GM23338 (cell line): Measurements from ENCODE around the gene SUPT3H. TPM values are rescaled to one million over a fixed set of nuclear protein-coding genes. Genes with fewer than 3 reads are reported as not detected.
"Not testable (repeated sequence)": the region's sequence is repeated elsewhere in the genome, so short reads cannot be mapped to it uniquely, and the experiment has no call there.

Experiments
- ATAC-seq: fragments of 200-7000 bp; cut with Tn5 transposase; 3 replicates; pipeline ENCODE4 v1.9.1; 2020
- DNase-seq: peaks from one replicate; pipeline ENCODE4 v3.0.0-alpha.2; 2015; ENCODE audit warnings: low spot score
- H2AFZ ChIP-seq: fragments of 200-600 bp; sonication (generic); 2 replicates; pipeline ENCODE4 v1.8.0; 2016; ENCODE audit warnings: antibody characterized with exemption, mild to moderate bottlenecking, moderate library complexity
- H3F3A ChIP-seq: fragments of 200-600 bp; sonication (generic); replicated peaks from 2 replicates; pipeline ENCODE4 v1.8.0; 2017; ENCODE audit warnings: antibody characterized with exemption, mixed run types, low read depth
- H3K27ac ChIP-seq: fragments of 200-600 bp; sonication (generic); 2 replicates; pipeline ENCODE4 v1.6.1; 2016; ENCODE audit warnings: low read depth
- H3K27me3 ChIP-seq: fragments of 200-600 bp; sonication (generic); 2 replicates; pipeline ENCODE4 v1.8.0; 2016; ENCODE audit warnings: mild to moderate bottlenecking, mixed run types, moderate library complexity; ENCODE audit not compliant: insufficient read depth
- H3K36me3 ChIP-seq: fragments of 200-600 bp; sonication (generic); 2 replicates; pipeline ENCODE4 v1.8.0; 2016; ENCODE audit warnings: mild to moderate bottlenecking; ENCODE audit not compliant: insufficient read depth
- H3K4me1 ChIP-seq: fragments of 200-600 bp; sonication (generic); 2 replicates; pipeline ENCODE4 v1.8.0; 2016; ENCODE audit warnings: mild to moderate bottlenecking, moderate library complexity; ENCODE audit not compliant: insufficient read depth
- H3K4me2 ChIP-seq: fragments of 200-600 bp; sonication (generic); 2 replicates; pipeline ENCODE4 v1.7.1; 2017; ENCODE audit warnings: mixed run types
- H3K4me3 ChIP-seq: fragments of 200-600 bp; sonication (generic); 2 replicates; pipeline ENCODE4 v1.6.1; 2016; ENCODE audit warnings: mixed run types
- H3K79me2 ChIP-seq: fragments of 200-600 bp; sonication (generic); replicated peaks from 2 replicates; pipeline ENCODE4 v1.8.0; 2017; ENCODE audit warnings: mild to moderate bottlenecking; ENCODE audit not compliant: insufficient read depth
- H3K9me2 ChIP-seq: fragments of 200-600 bp; sonication (generic); 2 replicates; pipeline ENCODE4 v1.8.0; 2017; ENCODE audit not compliant: insufficient read depth
- H4K20me1 ChIP-seq: fragments of 200-600 bp; sonication (generic); replicated peaks from 2 replicates; pipeline ENCODE4 v1.8.0; 2017; ENCODE audit warnings: mild to moderate bottlenecking; ENCODE audit not compliant: insufficient read depth
- H3K27ac Mint-ChIP-seq: 2 replicates; pipeline ENCODE4 v1.8.0; 2020; ENCODE audit warnings: inconsistent platforms, mild to moderate bottlenecking, moderate library complexity, mixed read lengths
- H3K27me3 Mint-ChIP-seq: 3 replicates; pipeline ENCODE4 v1.8.0; 2022; ENCODE audit warnings: low read depth, mild to moderate bottlenecking, moderate library complexity, mixed read lengths, inconsistent platforms; ENCODE audit not compliant: insufficient read depth, poor library complexity
- H3K36me3 Mint-ChIP-seq: 3 replicates; pipeline ENCODE4 v1.8.0; 2021; ENCODE audit warnings: low read depth, mild to moderate bottlenecking, inconsistent platforms, moderate library complexity, mixed read lengths
- H3K4me1 Mint-ChIP-seq: 3 replicates; pipeline ENCODE4 v1.8.0; 2020; ENCODE audit warnings: mild to moderate bottlenecking, inconsistent platforms, mixed read lengths
- H3K4me3 Mint-ChIP-seq: 3 replicates; pipeline ENCODE4 v1.8.0; 2021; ENCODE audit warnings: moderate library complexity, mild to moderate bottlenecking, inconsistent platforms, mixed read lengths
- H3K9me3 Mint-ChIP-seq: 3 replicates; pipeline ENCODE4 v1.8.0; 2020; ENCODE audit warnings: moderate library complexity, mild to moderate bottlenecking, inconsistent platforms, mixed read lengths
- CREB1 ChIP-seq: fragments of 250-450 bp; sonication (Bioruptor Pico); IDR thresholded peaks from 2 replicates; pipeline ENCODE4 v1.5.0; 2020; ENCODE audit warnings: low read depth, mild to moderate bottlenecking, moderate library complexity
- ETS1 ChIP-seq: IDR thresholded peaks from 2 replicates; pipeline ENCODE4 v1.6.1; 2016; ENCODE audit warnings: antibody characterized with exemption
- JUNB ChIP-seq: IDR thresholded peaks from one replicate; pipeline ENCODE4 v1.6.1; 2016; ENCODE audit warnings: antibody characterized with exemption; ENCODE audit not compliant: unreplicated experiment
- POLR2AphosphoS5 ChIP-seq: IDR thresholded peaks from 2 replicates; pipeline ENCODE4 v1.6.1; 2016; ENCODE audit warnings: antibody characterized with exemption, low read depth
- STAT1 ChIP-seq: IDR thresholded peaks from one replicate; pipeline ENCODE4 v1.6.1; 2016; ENCODE audit warnings: antibody characterized with exemption; ENCODE audit not compliant: unreplicated experiment
- ZNF462 ChIP-seq: fragments of 250-450 bp; sonication (Bioruptor Pico); IDR thresholded peaks from 2 replicates; pipeline ENCODE4 v1.5.0; 2020; ENCODE audit warnings: mild to moderate bottlenecking, moderate library complexity
- polyA plus RNA-seq: library from polyadenylated mRNA; unstranded; fragments of >200 nt; fragmentation: Nextera tagmentation; extraction: Ambion mirVana; gene quantifications from 2 replicates; pipeline ENCODE4 v1.2.1, GENCODE V29; 2016
- total RNA-seq: library from RNA; depleted of rRNA; stranded (reverse); fragments of >200 nt; shearing (Covaris generic); gene quantifications from 2 replicates; pipeline ENCODE4 v1.2.3, GENCODE V29; 2014

SUPT3H gene
- total and polyA plus RNA-seq, 2 experiments from 2014 or later: 11.4 to 30.1 TPM

- peaks cover 17% of the 10 kb centered on the region for H3K36me3 ChIP-seq
- H3K27me3 Mint-ChIP-seq, H2AFZ ChIP-seq, H3K79me2 ChIP-seq, H3K4me3 Mint-ChIP-seq, H3K27ac ChIP-seq, H3K27me3 ChIP-seq, H3K4me2 ChIP-seq, H3K4me3 ChIP-seq, H3K27ac Mint-ChIP-seq, H3K4me1 ChIP-seq, DNase-seq, H3F3A ChIP-seq, ATAC-seq, H4K20me1 ChIP-seq, H3K4me1 Mint-ChIP-seq, H3K9me2 ChIP-seq: not testable (repeated sequence)
- Mint-ChIP-seq H3K9me3 (peaks cover 42% of the 10 kb centered on the region), H3K36me3 (peaks cover 55% of the 10 kb centered on the region)
These were observed 100.0 kb downstream of the SUPT3H start for GRCh38 chr6:45277741-45278140.

- no peak overlapping the region for H3K4me2 ChIP-seq
- no peak overlapping the region for H3K27ac ChIP-seq
- H3K4me3 ChIP-seq: no peak overlapping the region
- no peak for DNase-seq
- peaks cover under 1% of the 10 kb centered on the region; the same call in 1 of the 2 replicates for H3K36me3 ChIP-seq
- H3K79me2 ChIP-seq: 0 out of 2 replicates have a peak, but pooled peaks cover 6% of the 10 kb centered on the region
- H3F3A ChIP-seq: no peaks in the 10 kb centered on the region
- Mint-ChIP-seq H3K36me3 (peaks cover 47% of the 10 kb centered on the region), H3K27ac (no peak overlapping the region), H3K27me3 (no peaks in the 10 kb centered on the region), H3K9me3 (peaks cover 36% of the 10 kb centered on the region), H3K4me1 (peaks cover 8% of the 10 kb centered on the region; the same call in 2 of the 3 replicates), H3K4me3 (no peak overlapping the region)
- no peaks in the 10 kb centered on the region for H4K20me1 ChIP-seq
- peaks cover 6% of the 10 kb centered on the region; the same call in 1 of the 2 replicates for H3K9me2 ChIP-seq
- no peak for ATAC-seq
- H3K4me1 ChIP-seq: 0 out of 2 replicates have a peak, but pooled peaks cover 5% of the 10 kb centered on the region
- TF ChIP-seq ZNF462 (no peak), CREB1 (CRISPR knock-in tag) (no peak), ETS1 (no peak), STAT1 (no peak), POLR2AphosphoS5 (no peak), JUNB (no peak)
- no peak overlapping the region for H2AFZ ChIP-seq
- H3K27me3 ChIP-seq: no peaks in the 10 kb centered on the region
These were observed 102.4 kb downstream of the SUPT3H start for GRCh38 chr6:45275358-45275757.
